HUES64 (cell line): ENCODE results near the gene CAMK1D.
"Not testable (repeated sequence)": the region's sequence is repeated elsewhere in the genome, so short reads cannot be mapped to it uniquely, and the experiment has no call there.

Experiments used
- H3K27ac ChIP-seq: 2 replicates; pipeline ENCODE4 v1.7.0; 2013; ENCODE audit warnings: low read depth, low read length, inconsistent platforms
- H3K27me3 ChIP-seq: 2 replicates; pipeline ENCODE4 v1.6.1; 2013; ENCODE audit warnings: mild to moderate bottlenecking, low read length; ENCODE audit not compliant: insufficient read depth
- H3K36me3 ChIP-seq: 2 replicates; pipeline ENCODE4 v1.6.1; 2013; ENCODE audit warnings: mild to moderate bottlenecking, low read length; ENCODE audit not compliant: insufficient read depth
- H3K4me1 ChIP-seq: 2 replicates; pipeline ENCODE4 v1.6.1; 2013; ENCODE audit warnings: mild to moderate bottlenecking, low read length, moderate library complexity; ENCODE audit not compliant: insufficient read depth
- H3K4me3 ChIP-seq: 2 replicates; pipeline ENCODE4 v1.5.1; 2013; ENCODE audit warnings: mild to moderate bottlenecking, low read length, moderate library complexity
- H3K9ac ChIP-seq: 2 replicates; pipeline ENCODE4 v1.6.1; 2013; ENCODE audit warnings: mild to moderate bottlenecking, low read depth, low read length
- H3K9me3 ChIP-seq: 2 replicates; pipeline ENCODE4 v1.6.1; 2013; ENCODE audit warnings: low read depth, low read length; ENCODE audit not compliant: insufficient read depth
- WGBS: fragments of 150-250, 120-280 bp; methylation state at CpG from one replicate; pipeline ENCODE4 v1.1.7; 2013; ENCODE audit warnings: missing lambda C conversion rate; 5-methylcytosine and 5-hydroxymethylcytosine counted together

CAMK1D gene

DNA sequence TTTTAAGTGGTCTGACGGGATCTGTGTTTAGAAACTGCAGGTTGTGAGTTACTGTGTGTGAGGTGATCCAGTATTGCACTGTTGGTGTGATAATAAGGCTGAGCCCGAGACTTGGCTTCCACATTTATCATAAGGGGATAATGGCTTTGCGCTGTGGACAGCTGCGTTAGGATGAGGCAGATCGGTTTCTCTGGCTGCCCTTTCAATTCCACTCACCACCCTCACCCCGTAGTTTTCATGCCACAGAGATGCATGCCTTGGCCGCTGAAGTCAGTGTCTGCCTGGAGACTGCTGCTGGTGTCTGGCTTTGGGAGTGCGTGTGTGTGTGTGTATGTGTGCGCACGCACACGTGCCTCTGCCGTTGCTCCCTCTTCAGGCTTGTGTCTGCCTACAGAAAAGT lies 379.1 kb downstream of the CAMK1D start:
- 95% methylated on average over 12 of the region's 12 CpGs for WGBS
- H3K4me1 ChIP-seq, result peaks cover 6% of the 10 kb centered on the region
- H3K27me3 ChIP-seq, result no peaks in the 10 kb centered on the region
- H3K9me3 ChIP-seq, result no peaks in the 10 kb centered on the region
- H3K27ac ChIP-seq, result no peak overlapping the region
- H3K36me3 ChIP-seq, result no peaks in the 10 kb centered on the region
- H3K4me3 ChIP-seq, result no peak overlapping the region
- H3K9ac ChIP-seq, result no peak overlapping the region

DNA sequence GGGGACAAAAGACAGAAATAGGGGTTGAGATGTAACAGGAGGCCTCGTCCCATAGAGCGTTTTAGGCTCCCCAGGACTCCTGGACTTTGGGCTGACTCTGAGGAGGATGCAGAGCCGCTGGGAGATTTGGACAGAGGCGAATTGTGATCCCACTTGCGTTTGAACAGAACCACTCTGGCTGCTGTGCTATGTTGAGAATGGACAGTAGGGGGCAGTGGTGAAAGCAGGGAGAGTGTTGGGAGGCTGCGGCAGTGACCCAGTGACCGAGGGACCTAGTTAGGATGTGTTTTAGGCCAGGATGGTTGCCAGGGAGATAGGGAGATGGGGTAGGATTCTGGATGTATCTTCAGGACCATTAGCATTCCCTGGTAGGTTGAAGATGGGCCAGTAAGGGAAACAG lies 380.5 kb downstream of the CAMK1D start:
- 59% methylated on average over 7 of the region's 7 CpGs for WGBS
- Histone ChIP-seq H3K27ac (no peak overlapping the region), H3K27me3 (no peaks in the 10 kb centered on the region), H3K36me3 (no peaks in the 10 kb centered on the region), H3K4me1 (peaks cover 4% of the 10 kb centered on the region), H3K4me3 (no peak overlapping the region), H3K9ac (no peak overlapping the region), H3K9me3 (no peaks in the 10 kb centered on the region)

DNA sequence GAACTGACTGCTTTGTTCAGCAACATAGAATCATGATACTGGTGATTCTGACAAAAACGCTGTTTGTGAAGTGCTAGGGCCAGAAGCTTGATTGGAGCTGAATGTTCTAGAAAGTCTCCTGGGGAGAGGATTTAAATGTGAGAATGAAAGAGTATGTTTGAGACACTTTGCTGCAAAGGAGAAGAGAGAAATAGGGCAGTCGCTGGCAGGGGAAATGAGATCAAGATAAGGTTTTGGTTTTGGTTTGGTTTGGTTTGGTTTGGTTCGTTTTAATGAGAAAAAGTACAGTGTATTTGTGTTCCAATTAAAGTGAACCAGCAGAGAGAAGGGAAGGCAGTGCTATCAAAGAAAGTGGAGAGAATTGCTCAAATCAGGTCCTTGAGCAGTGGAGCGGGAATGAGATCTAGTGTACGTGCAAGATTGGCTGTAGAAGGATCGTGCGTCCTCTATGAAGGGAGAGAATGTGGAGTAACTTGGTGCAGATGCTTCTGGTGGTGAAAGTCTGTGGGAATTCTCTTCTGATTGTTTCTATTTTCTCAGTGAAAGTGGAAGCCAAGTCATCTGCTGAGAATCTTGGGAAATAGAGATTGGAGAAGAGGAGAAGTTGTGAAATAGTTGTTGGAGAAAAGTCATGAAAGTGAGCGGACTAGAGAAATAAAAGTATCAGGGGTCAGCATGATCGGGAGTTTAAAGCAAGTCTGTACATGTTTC lies 381.6 kb downstream of the CAMK1D start:
- Histone ChIP-seq H3K9me3 (no peaks in the 10 kb centered on the region), H3K27me3 (no peaks in the 10 kb centered on the region), H3K4me1 (peaks cover 3% of the 10 kb centered on the region; the same call in 1 of the 2 replicates), H3K36me3 (no peaks in the 10 kb centered on the region), H3K27ac (no peak overlapping the region), H3K9ac (no peak overlapping the region), H3K4me3 (no peak overlapping the region)
- WGBS, result 93% methylated on average over 9 of the region's 9 CpGs

DNA sequence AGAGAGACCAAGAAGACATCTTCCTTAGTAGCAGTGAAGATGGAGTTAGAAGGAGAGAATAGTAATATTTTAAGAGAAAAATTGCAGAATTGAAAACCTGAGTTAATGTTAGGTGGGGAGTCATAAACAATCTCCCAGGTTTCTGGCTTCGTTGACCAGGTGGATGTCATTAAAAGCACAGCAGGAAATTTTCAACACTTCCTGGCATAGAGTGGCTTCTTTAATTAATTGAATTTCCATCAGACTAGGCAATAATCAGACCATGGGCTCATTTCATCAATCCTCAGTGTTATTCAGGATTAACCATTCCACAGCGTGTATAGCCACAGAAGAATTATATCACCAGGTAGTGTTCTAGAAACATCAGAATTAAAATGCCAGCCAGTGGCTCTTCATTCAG lies 383.9 kb downstream of the CAMK1D start:
- Histone ChIP-seq H3K9me3 (no peaks in the 10 kb centered on the region), H3K9ac (no peak overlapping the region), H3K4me1 (peaks cover 3% of the 10 kb centered on the region; the same call in 1 of the 2 replicates), H3K4me3 (no peak overlapping the region), H3K27ac (no peak overlapping the region), H3K36me3 (no peaks in the 10 kb centered on the region), H3K27me3 (no peaks in the 10 kb centered on the region)
- WGBS, result 78% methylated on average over 2 of the region's 2 CpGs

DNA sequence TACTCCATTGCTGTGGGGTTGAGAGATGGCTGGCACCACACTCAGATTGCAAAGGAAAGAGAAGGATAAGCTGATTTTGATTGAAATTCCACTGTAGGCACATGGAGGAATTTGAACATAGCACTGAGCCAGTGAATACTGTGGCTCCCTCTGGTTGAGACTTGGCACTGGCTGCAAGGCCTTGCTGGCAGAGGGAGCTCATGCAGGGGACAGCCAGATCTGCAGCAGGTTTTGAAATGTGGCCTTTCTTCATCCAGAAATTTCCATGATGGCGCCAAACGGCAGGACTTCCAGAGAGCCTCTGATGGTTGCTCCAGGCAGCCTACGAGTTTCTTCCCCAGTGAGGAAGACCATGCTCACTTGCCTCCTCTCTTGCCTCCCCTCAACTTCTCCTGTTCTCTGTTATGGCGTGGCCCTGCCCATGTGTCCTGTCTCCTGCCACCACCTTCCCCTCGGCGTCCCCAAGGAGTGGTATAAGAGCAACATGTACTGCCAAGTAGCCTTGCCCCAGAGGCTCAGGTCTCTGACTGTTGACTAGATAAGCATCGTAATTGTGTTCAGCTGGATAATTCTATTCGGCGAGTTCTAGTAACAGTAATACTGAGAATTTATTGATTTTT lies 386.6 kb downstream of the CAMK1D start:
- H3K27ac ChIP-seq, result no peak overlapping the region
- no peaks in the 10 kb centered on the region for H3K27me3 ChIP-seq
- no peaks in the 10 kb centered on the region for H3K9me3 ChIP-seq
- H3K4me1 ChIP-seq, result peaks cover 7% of the 10 kb centered on the region
- H3K36me3 ChIP-seq, result no peaks in the 10 kb centered on the region
- 84% methylated on average over 9 of the region's 9 CpGs for WGBS
- H3K9ac ChIP-seq, result no peak overlapping the region
- H3K4me3 ChIP-seq, result no peak overlapping the region

DNA sequence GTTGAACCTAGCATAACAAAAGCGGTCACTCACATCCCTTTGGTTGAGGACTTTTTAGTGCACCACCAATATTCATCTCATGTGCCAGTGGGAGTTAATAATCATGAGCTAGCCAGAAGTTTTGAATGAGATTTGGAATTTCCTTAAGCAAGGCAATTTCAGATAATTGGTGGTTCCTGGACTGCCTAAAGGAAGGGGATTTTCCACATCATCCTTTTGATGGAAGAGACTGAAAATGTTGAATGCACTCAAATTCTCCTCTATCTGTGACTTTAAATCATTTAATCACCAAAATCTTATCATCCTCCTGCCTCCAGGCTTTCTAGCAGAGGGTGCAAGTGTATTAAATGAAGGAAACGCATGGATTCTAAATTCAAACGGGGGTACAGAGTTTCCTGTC lies 391.5 kb downstream of the CAMK1D start:
- Histone ChIP-seq H3K27me3 (no peaks in the 10 kb centered on the region), H3K4me3 (no peak overlapping the region), H3K36me3 (no peaks in the 10 kb centered on the region), H3K4me1 (peaks cover 4% of the 10 kb centered on the region; the same call in 1 of the 2 replicates), H3K9ac (no peak overlapping the region), H3K27ac (no peak overlapping the region), H3K9me3 (no peaks in the 10 kb centered on the region)
- WGBS, result 98% methylated on average over 3 of the region's 3 CpGs

DNA sequence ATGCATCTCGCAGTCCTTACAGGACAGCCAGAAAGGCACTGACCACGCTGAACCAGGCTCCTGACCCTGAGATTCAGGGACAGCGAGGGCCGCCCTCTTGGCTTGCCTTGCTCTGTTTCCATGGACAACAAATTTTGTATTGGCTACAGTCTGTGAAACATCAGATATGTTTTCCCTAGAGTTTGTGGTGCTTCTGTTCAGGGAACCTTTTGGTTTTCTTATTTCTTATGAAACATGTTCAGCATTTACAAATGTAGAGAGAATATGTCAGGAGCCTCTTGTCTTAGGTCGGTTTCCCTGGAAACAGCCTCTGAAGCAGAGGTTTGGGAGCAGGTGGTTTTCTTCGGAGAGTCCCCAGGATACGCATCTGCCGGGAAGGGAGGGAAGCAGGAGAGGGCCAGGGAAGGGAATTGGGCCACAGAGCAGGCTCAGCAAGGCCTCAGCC lies 392.0 kb downstream of the CAMK1D start:
- Histone ChIP-seq H3K27me3 (no peaks in the 10 kb centered on the region), H3K36me3 (no peaks in the 10 kb centered on the region), H3K27ac (no peak overlapping the region), H3K4me1 (peaks cover 4% of the 10 kb centered on the region; the same call in 1 of the 2 replicates), H3K9ac (no peak overlapping the region), H3K4me3 (no peak overlapping the region), H3K9me3 (no peaks in the 10 kb centered on the region)
- 91% methylated on average over 8 of the region's 8 CpGs for WGBS

DNA sequence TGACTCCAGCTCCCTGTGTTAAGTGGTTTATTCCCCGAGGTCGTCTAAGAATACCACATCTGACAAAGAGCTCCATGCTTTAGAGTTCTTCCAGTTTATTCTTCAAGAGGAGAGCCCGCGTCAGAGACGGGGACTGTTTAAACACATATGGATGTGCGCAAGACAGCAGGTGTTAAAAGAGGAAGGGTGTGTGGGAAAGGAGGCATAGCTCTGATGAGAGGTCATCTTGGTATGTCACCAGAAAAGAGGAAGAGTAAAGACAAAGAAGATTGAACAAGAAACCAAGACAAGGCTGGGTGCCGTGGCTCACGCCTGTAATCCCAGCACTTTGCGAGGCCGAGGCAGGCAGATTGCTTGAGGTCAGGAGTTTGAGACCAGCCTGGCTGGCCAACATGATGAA lies 393.4 kb downstream of the CAMK1D start:
- H3K9ac ChIP-seq, result no peak overlapping the region
- peaks cover 4% of the 10 kb centered on the region; the same call in 1 of the 2 replicates for H3K4me1 ChIP-seq
- no peaks in the 10 kb centered on the region for H3K36me3 ChIP-seq
- no peak overlapping the region for H3K4me3 ChIP-seq
- no peaks in the 10 kb centered on the region for H3K27me3 ChIP-seq
- 96% methylated on average over 10 of the region's 10 CpGs for WGBS
- no peak overlapping the region for H3K27ac ChIP-seq
- H3K9me3 ChIP-seq, result no peaks in the 10 kb centered on the region

DNA sequence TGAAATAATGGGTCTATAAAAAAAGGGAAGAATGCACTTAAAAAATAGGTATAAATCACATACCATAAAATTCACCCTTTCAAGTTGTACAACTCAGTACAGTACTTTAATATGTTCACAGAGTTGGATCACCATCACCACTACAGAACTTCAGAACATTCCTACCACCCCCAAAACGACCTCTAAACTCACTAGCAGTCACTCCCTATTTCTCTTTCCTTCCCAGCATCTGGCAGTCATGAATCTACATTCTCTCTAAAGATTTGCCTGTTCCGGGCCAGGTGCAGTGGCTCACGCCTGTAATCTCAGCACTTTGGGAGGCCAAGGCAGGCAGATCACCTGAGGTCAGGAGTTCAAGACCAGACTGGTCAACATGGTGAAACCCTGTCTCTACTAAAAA lies 394.1 kb downstream of the CAMK1D start:
- H3K9me3 ChIP-seq, H3K4me3 ChIP-seq, H3K36me3 ChIP-seq, H3K27ac ChIP-seq, H3K27me3 ChIP-seq, H3K4me1 ChIP-seq, H3K9ac ChIP-seq: not testable (repeated sequence)
- 89% methylated on average over 3 of the region's 3 CpGs for WGBS

DNA sequence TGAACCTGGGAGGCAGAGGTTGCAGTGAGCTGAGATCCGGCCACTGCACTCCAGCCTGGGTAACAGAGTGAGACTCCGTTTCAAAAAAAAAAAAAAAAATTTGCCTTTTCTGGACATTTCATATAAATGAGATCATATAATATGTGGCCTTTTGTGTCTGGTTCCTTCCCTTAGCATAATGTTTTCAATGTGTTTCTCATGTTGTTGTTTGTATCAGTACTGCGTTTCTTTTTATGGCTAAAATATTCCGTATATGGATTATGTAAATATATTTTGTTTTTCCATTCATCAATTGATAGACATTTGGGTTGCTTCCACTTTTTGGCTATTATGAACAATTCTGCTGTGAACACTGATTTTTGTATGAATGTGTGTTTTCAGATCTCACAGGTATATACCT lies 394.6 kb downstream of the CAMK1D start:
- Histone ChIP-seq H3K9ac (no peak overlapping the region), H3K9me3 (no peaks in the 10 kb centered on the region), H3K27ac (no peak overlapping the region), H3K27me3 (no peaks in the 10 kb centered on the region), H3K36me3 (no peaks in the 10 kb centered on the region), H3K4me1 (peaks cover 4% of the 10 kb centered on the region; the same call in 1 of the 2 replicates), H3K4me3 (no peak overlapping the region)
- WGBS, result 92% methylated on average over 1 of the region's 4 CpGs

DNA sequence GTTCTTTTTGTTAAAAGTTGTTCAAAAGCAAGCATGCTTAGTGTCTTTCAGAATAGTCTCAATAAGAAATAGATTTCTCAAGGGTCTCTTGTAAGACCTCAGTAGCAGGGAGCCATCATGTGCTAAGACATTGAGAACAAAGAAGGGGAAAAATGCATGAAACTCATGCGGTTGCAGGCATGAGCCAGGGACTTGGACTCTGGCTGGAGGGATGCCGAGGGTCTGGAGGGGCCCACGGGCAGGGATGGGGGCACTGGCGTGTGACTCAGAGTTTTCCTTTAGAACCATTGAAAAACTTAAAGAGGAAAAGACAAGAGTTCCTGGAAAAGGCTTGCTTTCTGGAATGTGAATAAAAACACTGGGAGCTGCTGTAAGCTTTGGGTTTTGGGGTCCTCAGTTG lies 398.8 kb downstream of the CAMK1D start:
- Histone ChIP-seq H3K27ac (no peak overlapping the region), H3K9me3 (no peaks in the 10 kb centered on the region), H3K27me3 (no peaks in the 10 kb centered on the region), H3K36me3 (no peaks in the 10 kb centered on the region), H3K9ac (no peak overlapping the region), H3K4me3 (no peak overlapping the region), H3K4me1 (no peaks in the 10 kb centered on the region)
- 80% methylated on average over 4 of the region's 4 CpGs for WGBS
